SK-N-MC (cell line): ENCODE measurements around the gene LGALS9B.
"Not testable (repeated sequence)": the region's sequence is repeated elsewhere in the genome, so short reads cannot be mapped to it uniquely, and the experiment has no call there.

Experiments used
- DNase-seq: peaks from one replicate; pipeline ENCODE4 v3.0.0-alpha.2; 2011; ENCODE audit warnings: low read depth, low spot score
- H3K27ac ChIP-seq: fragments of 200-600 bp; sonication (generic); 2 replicates; pipeline ENCODE4 v1.5.1; 2016; ENCODE audit warnings: mixed run types
- H3K36me3 ChIP-seq: fragments of 200-600 bp; sonication (generic); 2 replicates; pipeline ENCODE4 v1.6.1; 2017; ENCODE audit warnings: antibody characterized with exemption, low read length, mixed read lengths; ENCODE audit not compliant: insufficient read depth
- H3K4me3 ChIP-seq: fragments of 200-600 bp; sonication (generic); 2 replicates; pipeline ENCODE4 v1.5.1; 2016
- H3K9ac ChIP-seq: fragments of 200-600 bp; sonication (generic); 2 replicates; pipeline ENCODE4 v1.8.0; 2017; ENCODE audit warnings: mixed run types, mixed read lengths; ENCODE audit not compliant: insufficient read length
- H3K9me3 ChIP-seq: fragments of 200-600 bp; sonication (generic); 2 replicates; pipeline ENCODE4 v1.6.1; 2017; ENCODE audit warnings: low read depth, mild to moderate bottlenecking, antibody characterized with exemption, low read length, moderate library complexity, mixed read lengths

Gene LGALS9B

GRCh38 chr17:20484930-20485329 lies 17.6 kb upstream of the LGALS9B start:
- not testable (repeated sequence) for DNase-seq, H3K9me3 ChIP-seq, H3K4me3 ChIP-seq, H3K36me3 ChIP-seq, H3K9ac ChIP-seq, H3K27ac ChIP-seq

- not testable (repeated sequence) for H3K4me3 ChIP-seq, DNase-seq, H3K9me3 ChIP-seq, H3K9ac ChIP-seq, H3K36me3 ChIP-seq, H3K27ac ChIP-seq
Measured at GRCh38 chr17:20479889-20480591, 12.7 kb upstream of the LGALS9B start.

- H3K9me3 ChIP-seq, DNase-seq, H3K9ac ChIP-seq, H3K4me3 ChIP-seq, H3K27ac ChIP-seq, H3K36me3 ChIP-seq: not testable (repeated sequence)
Measured at GRCh38 chr17:20477398-20478071, 10.2 kb upstream of the LGALS9B start.

- H3K36me3 ChIP-seq, DNase-seq: not testable (repeated sequence)
Measured at GRCh38 chr17:20475137-20475831, 7.9 kb upstream of the LGALS9B start.

GRCh38 chr17:20474081-20474480 lies 6.7 kb upstream of the LGALS9B start:
- not testable (repeated sequence) for DNase-seq, H3K4me3 ChIP-seq, H3K36me3 ChIP-seq, H3K27ac ChIP-seq, H3K9ac ChIP-seq, H3K9me3 ChIP-seq

More at GRCh38 chr17:20475137-20475831, 7.9 kb upstream of the LGALS9B start:
- not testable (repeated sequence) for H3K9ac ChIP-seq, H3K27ac ChIP-seq, H3K9me3 ChIP-seq, H3K4me3 ChIP-seq

GRCh38 chr17:20469946-20470345 lies 2.6 kb upstream of the LGALS9B start:
- H3K4me3 ChIP-seq, H3K36me3 ChIP-seq, H3K27ac ChIP-seq, H3K9ac ChIP-seq, DNase-seq, H3K9me3 ChIP-seq: not testable (repeated sequence)

GRCh38 chr17:20469107-20469506 lies 1.8 kb upstream of the LGALS9B start:
- not testable (repeated sequence) for H3K27ac ChIP-seq, H3K36me3 ChIP-seq, H3K9ac ChIP-seq, DNase-seq, H3K4me3 ChIP-seq, H3K9me3 ChIP-seq

GRCh38 chr17:20466999-20467398 lies 340 bp downstream of the LGALS9B start:
- H3K9ac ChIP-seq, H3K27ac ChIP-seq, H3K4me3 ChIP-seq, H3K9me3 ChIP-seq, DNase-seq, H3K36me3 ChIP-seq: not testable (repeated sequence)

- not testable (repeated sequence) for H3K36me3 ChIP-seq, DNase-seq, H3K9ac ChIP-seq, H3K4me3 ChIP-seq, H3K9me3 ChIP-seq, H3K27ac ChIP-seq
Measured at GRCh38 chr17:20466553-20466952, 786 bp downstream of the LGALS9B start.

GRCh38 chr17:20465535-20465934 lies 1.8 kb downstream of the LGALS9B start:
- not testable (repeated sequence) for H3K9me3 ChIP-seq, H3K36me3 ChIP-seq, DNase-seq, H3K27ac ChIP-seq, H3K9ac ChIP-seq, H3K4me3 ChIP-seq

- DNase-seq, H3K27ac ChIP-seq, H3K36me3 ChIP-seq, H3K9me3 ChIP-seq, H3K9ac ChIP-seq, H3K4me3 ChIP-seq: not testable (repeated sequence)
Measured at GRCh38 chr17:20464854-20465414, 2.4 kb downstream of the LGALS9B start.

GRCh38 chr17:20462158-20462557 lies 5.2 kb downstream of the LGALS9B start:
- not testable (repeated sequence) for H3K27ac ChIP-seq, DNase-seq, H3K9me3 ChIP-seq, H3K9ac ChIP-seq, H3K36me3 ChIP-seq, H3K4me3 ChIP-seq

- not testable (repeated sequence) for H3K9ac ChIP-seq, DNase-seq, H3K4me3 ChIP-seq, H3K27ac ChIP-seq, H3K9me3 ChIP-seq, H3K36me3 ChIP-seq
Measured at GRCh38 chr17:20457848-20458381, 9.4 kb downstream of the LGALS9B start.

GRCh38 chr17:20455106-20455505 lies 12.2 kb downstream of the LGALS9B start:
- H3K4me3 ChIP-seq, H3K27ac ChIP-seq, H3K36me3 ChIP-seq, H3K9me3 ChIP-seq, DNase-seq, H3K9ac ChIP-seq: not testable (repeated sequence)
